Activated CD8-positive, alpha-beta memory T cell treated with anti-CD3 and anti-CD28 coated beads for 36 hours (primary cell): ENCODE data around the gene ABCA13. TPM values are rescaled to one million over a fixed set of nuclear protein-coding genes. Genes with fewer than 3 reads are reported as not detected.

Experiments used
- CTCF ChIA-PET: fragments of 350-600 bp; sonication (Branson Sonifier 250); formaldehyde crosslinking; loops from one replicate; lab custom pipeline; 2021; ENCODE audit warnings: antibody characterized with exemption; lab: Charles Lee
- POLR2A ChIA-PET: fragments of 350-600 bp; sonication (Branson Sonifier 250); formaldehyde crosslinking; loops from one replicate; lab custom pipeline; 2021; ENCODE audit warnings: antibody characterized with exemption; lab: Charles Lee
- total RNA-seq, 2 experiments: library from RNA; stranded (reverse); gene quantifications; one replicate each; pipeline ENCODE4 v1.2.3, GENCODE V29; 2021

The ABCA13 gene
- total RNA-seq, 2 experiments from 2014 or later, result not detected

- ChIA-PET CTCF (no interaction called here), POLR2A (no interaction called here)
Observed at GRCh38 chr7:48540746-48541145, 369.5 kb downstream of the ABCA13 start.

DNA sequence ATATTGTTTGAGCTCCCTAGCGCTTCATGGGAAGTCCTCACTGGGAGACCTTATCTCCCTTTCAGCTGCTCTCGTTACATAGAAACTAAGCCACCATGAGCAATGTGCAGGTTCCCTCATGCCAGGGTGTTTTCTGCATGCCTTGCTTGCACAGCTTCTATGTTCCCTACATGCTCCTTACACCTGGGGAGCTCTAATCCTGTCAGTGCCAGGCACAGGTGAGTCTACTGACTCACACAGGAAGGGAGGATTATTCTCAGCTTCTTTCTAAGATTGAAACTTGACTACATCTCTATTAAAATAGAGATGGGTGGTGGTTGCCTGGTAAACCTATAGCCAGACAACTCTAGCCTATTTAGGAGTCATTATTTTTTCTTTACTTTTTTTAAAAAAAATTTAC is 377.4 kb downstream of the ABCA13 start:
- ChIA-PET CTCF (interaction anchor here (0.6 kb wide), 1 partner anchor 12 kb away, joined by 3 read pairs; no protein-coding TSS in a partner anchor), POLR2A (no interaction called here)

GRCh38 chr7:48551652-48552051 is 380.4 kb downstream of the ABCA13 start:
- POLR2A ChIA-PET, result no interaction called here
- CTCF ChIA-PET, result no interaction called here

DNA sequence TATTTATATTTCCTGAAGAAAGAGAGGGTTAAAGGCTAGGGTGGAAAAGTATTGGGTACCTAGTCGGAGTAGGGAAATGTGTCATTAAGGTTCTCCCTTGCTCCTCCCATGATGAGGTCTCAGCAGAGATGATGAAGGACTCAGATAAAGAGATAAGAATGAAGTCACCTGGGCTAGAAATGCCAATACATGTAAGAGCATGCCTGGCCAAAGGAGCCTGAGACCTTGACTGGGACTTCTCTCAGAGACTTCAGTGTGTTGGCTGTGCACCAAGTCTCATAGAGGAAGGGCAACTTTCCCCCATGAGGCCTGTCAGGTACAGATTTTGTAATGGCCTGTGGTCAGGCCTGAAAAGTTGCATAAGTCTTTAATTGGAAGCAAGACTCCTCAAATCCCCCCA is 392.1 kb downstream of the ABCA13 start:
- ChIA-PET CTCF (no interaction called here), POLR2A (no interaction called here)

- CTCF ChIA-PET, result no interaction called here
- POLR2A ChIA-PET, result no interaction called here
Observed at GRCh38 chr7:48575516-48575915, 404.3 kb downstream of the ABCA13 start.

DNA sequence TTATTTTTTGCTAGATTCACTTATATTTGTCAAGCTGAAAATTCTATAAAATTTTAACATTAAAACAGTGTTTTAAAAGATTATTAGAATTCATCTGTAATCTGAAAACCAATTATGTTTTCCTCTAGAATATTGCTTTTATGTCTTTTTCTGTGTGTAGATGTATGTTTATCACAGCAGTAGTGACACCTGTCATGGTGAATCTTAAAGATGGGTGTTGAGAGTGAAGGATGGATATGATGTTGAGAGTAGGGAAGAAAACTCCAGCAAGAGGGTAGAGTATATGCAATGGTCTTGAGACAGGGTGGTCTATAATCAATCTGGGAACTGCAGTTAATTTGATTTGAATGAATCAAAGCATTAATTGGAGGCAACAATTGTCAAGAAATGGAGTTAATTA is 416.2 kb downstream of the ABCA13 start:
- ChIA-PET CTCF (no interaction called here), POLR2A (no interaction called here)

DNA sequence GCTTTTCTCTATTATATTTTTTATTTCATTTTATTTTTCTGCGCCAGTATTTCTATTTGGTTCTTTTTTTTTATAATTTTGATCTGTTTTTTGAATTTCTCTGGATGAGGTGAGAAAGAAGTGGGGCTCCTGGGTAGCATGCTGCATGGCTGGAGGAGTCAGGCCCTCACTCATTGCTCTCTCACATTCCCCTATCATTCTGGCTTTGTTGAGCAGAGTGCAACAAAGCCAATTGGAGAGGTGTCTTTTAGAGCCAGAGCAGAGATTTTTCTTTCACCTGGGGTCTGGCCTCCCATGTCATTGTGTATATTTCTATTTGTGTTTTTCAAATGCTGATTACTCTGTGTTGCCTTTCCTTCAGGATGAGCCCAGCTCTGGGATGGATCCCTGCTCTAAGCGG is 423.1 kb downstream of the ABCA13 start:
- CTCF ChIA-PET, result no interaction called here

DNA sequence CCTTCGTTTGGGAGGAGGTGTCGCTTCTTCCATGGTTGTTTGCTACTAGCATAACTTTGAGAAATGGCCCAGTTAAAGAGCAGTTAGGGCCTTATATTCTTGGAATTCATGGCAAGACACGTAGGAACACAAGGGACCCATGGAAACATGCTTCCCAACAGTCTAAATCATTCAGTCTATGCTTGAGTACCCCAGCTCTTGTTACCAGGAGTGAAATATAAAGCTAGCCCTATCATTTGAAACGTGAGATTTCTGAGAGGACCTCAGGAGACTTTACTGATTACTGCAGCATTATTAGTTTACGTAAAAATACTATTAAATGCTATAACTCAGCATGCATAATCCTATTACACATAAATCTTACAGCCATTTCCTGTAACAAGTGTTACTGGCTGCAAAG is 424.5 kb downstream of the ABCA13 start:
- POLR2A ChIA-PET, result no interaction called here

More for the DNA sequence above, 423.1 kb downstream of the ABCA13 start:
- POLR2A ChIA-PET, result no interaction called here

GRCh38 chr7:48610705-48611104 is 439.4 kb downstream of the ABCA13 start:
- CTCF ChIA-PET, result no interaction called here
- POLR2A ChIA-PET, result no interaction called here

More for the DNA sequence above, 424.5 kb downstream of the ABCA13 start:
- CTCF ChIA-PET, result no interaction called here

GRCh38 chr7:48611993-48612392 is 440.7 kb downstream of the ABCA13 start:
- POLR2A ChIA-PET, result no interaction called here

DNA sequence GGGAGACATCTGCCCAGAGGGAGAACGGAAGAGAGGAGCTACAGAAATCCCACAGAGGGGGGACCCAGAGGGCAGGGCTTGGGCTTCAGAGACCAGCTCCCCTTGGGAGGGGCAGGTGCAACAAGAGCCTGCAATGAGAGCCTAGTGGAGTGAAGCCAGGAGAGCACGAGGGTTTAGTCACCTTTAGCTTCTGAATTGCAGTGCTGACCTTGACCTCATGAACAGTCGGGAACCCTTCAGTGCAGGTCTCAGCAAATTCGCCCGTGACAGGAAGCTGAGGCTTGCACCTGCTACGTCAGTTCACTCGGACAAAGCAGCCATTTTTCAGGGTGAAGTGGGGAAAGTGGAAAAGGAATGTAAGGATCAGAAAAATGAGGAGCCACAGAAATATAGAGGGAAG is 446.2 kb downstream of the ABCA13 start:
- CTCF ChIA-PET, result no interaction called here

More at GRCh38 chr7:48611993-48612392, 440.7 kb downstream of the ABCA13 start:
- CTCF ChIA-PET, result no interaction called here

GRCh38 chr7:48617993-48618392 is 446.7 kb downstream of the ABCA13 start:
- CTCF ChIA-PET, result no interaction called here
- POLR2A ChIA-PET, result no interaction called here

More for the DNA sequence above, 446.2 kb downstream of the ABCA13 start:
- POLR2A ChIA-PET, result no interaction called here

DNA sequence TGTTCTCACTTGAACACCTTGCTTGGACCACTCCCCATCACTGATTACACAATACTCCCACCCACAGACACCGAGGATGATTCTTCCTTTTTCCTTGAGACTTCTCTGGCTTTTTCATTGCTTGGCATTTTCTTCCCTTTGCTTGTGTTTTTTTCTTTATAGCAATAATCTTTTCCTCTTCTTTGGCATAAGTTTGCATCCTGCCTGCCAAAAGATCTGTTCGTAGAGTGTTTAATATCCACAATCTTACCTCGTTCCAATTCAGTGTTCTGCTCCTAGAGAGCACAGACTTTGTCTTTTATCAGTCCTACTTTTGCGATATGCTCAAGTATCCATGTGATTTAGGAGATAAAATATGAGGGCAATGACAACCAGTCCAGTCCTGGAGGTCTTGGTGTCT is 449.8 kb downstream of the ABCA13 start:
- CTCF ChIA-PET, result no interaction called here
- POLR2A ChIA-PET, result no interaction called here

- CTCF ChIA-PET, result no interaction called here
- POLR2A ChIA-PET, result no interaction called here
Observed at GRCh38 chr7:48627164-48627563, 455.9 kb downstream of the ABCA13 start.

GRCh38 chr7:48628793-48629349 is 457.6 kb downstream of the ABCA13 start:
- ChIA-PET CTCF (no interaction called here), POLR2A (no interaction called here)

GRCh38 chr7:48634116-48634632 is 462.9 kb downstream of the ABCA13 start:
- POLR2A ChIA-PET, result no interaction called here
- CTCF ChIA-PET, result no interaction called here

DNA sequence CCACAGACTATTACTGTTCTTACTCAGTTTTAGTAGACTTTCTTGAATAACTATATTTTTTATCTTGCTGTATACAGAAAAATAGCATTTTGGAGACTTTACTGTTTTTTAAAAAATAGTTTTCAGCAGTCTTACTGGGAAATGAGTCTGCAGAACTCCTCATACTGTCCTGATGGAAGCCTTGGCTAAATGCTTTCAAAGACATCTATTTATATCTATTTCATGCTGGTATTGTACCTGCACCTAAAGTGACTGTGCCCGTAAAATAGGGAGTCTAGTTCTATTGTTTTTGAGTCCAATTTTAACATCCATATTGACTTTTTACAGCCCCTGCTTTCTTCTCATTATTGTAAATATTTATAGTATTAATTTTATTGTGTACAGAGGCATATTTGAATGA is 464.5 kb downstream of the ABCA13 start:
- POLR2A ChIA-PET, result no interaction called here
- CTCF ChIA-PET, result no interaction called here

DNA sequence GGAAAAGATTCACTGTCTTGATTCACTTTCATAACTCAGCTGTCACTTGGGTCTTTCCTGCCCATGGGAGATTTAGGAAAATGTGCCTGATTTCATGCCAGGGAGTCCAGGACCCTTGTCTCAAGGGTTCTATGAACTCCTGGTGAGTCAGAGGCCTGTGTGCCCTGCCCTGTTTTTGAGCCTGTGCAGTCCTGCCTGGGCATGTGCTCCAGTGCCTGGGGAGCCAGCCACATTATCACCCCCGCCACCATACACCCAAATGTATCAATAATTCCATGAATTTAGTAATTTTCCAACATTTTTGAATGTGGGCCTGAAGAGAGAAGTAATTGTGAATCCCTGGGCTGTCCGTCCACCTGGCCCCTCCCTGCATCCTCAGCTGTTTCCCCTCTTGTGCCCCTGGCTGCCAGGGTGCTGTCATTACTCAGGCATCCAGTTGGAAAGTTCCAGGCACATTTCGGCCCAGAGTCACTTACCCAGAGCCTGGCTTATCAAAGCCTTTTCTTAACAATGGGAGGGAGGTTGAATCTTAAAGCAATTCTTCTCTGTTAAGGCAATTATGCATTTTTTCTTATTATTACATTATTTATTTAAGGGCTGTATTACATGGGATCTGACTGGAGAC is 465.2 kb downstream of the ABCA13 start:
- POLR2A ChIA-PET, result no interaction called here
- CTCF ChIA-PET, result no interaction called here

DNA sequence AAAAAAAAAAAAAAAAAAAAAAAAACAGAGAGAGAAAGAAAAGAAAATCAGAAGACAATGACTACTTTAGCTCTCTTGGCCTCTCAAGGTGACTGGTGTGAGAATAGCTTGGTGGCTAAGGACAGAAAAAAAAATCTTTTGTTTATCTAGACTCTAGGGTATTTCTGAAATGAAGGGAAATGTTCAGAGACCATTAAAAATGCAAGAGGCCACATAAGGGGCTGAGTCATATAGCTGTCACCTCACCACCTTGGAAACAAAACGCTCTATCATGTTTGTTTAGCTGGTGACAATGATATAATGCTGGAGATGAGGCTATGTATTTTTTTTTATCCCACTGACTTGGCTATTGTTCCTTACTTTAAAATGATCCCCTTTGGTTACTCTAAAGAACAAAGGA is 466.1 kb downstream of the ABCA13 start:
- POLR2A ChIA-PET, result no interaction called here
- CTCF ChIA-PET, result no interaction called here

DNA sequence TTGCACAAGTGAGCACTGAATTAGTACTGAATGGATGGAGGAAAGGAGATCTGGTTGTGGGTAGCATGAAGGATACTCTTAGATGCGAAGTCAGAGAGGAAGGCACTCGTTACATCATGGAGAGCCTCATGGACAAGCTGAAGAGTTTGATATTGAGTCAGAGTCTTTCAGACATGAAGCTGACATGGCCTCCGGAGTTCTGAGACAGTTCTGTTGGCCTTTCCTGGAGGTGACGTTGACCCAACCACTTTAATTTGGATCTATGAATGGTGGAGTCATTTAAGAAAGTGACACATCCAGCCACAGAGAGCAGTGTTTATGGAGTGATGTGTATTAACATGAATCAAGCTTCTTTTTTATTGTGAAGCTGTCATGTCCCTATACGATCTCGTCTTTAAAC is 466.8 kb downstream of the ABCA13 start:
- CTCF ChIA-PET, result no interaction called here
- POLR2A ChIA-PET, result no interaction called here

GRCh38 chr7:48643431-48644013 is 472.3 kb downstream of the ABCA13 start:
- POLR2A ChIA-PET, result no interaction called here
- CTCF ChIA-PET, result no interaction called here
